ENCODE data around the gene DTHD1. TPM values are rescaled to one million over a fixed set of nuclear protein-coding genes. Genes with fewer than 3 reads are reported as not detected.

DTHD1 gene
- total RNA-seq, 4 donors from 2014 or later, result 0.21 to 0.32 TPM; not detected in 2

DNA sequence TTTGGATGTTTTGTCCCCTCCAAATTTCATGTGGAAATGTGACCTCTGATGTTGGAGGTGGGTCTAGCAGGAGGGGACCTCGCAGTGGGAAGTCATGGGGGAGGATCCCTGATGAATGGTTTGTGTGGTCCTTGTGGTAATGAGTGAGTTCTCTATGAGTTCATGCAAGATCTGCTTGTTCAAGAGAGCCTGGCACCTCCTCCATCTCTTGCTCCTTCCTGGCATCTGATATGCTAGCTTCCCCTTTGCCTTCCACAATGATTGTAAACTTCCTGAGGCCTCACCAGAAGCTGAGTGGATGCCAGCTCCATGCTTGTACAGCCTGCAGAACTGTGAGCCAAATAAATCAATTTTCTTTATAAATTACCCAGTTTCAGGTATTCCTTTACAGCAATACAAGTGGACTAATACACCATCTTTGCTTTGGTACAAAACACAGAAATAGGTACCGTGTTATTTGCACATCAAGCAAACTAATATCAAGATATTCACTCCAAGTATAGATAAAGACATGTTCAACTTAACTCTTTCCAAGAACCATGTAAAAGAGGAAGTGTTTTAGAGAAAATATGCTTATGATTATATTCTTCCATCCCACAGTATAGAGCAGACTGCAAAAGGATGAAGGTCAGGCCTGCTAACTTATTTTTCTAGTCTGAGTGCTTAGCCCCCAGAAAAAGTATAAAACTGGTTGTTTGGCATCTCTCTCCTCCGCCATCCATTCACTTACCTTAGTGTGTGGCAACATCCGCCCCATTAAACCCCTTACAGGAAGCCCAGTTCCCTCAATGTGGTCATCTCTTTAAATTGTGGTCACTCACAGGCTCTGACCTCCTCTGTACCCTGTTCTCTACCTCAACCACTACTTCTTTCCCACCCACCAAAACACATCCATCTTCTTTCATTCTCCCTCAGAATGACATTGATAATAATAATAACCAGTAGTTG is 43.8 kb upstream of the DTHD1 start:
- Histone ChIP-seq H3K4me3 (no peak overlapping the region), H3K27ac (no peak overlapping the region), H3K9me3 (no peaks in the 10 kb centered on the region), H3K27me3 (no peaks in the 10 kb centered on the region), H3K36me3 (no peaks in the 10 kb centered on the region), H3K4me1 (peaks cover 8% of the 10 kb centered on the region)
- 85% methylated on average over 4 of the region's 4 CpGs for WGBS
- DNase-seq (ENCODE audit: low spot score in 2 of 2), result no peak
- TF ChIP-seq POLR2AphosphoS5 (IDR thresholded peaks at IDR 0.05) (no peak), EP300 (IDR thresholded peaks at IDR 0.05) (no peak), POLR2A (IDR thresholded peaks at IDR 0.05) (no peak)
- TF ChIP-seq, protein P1, sequence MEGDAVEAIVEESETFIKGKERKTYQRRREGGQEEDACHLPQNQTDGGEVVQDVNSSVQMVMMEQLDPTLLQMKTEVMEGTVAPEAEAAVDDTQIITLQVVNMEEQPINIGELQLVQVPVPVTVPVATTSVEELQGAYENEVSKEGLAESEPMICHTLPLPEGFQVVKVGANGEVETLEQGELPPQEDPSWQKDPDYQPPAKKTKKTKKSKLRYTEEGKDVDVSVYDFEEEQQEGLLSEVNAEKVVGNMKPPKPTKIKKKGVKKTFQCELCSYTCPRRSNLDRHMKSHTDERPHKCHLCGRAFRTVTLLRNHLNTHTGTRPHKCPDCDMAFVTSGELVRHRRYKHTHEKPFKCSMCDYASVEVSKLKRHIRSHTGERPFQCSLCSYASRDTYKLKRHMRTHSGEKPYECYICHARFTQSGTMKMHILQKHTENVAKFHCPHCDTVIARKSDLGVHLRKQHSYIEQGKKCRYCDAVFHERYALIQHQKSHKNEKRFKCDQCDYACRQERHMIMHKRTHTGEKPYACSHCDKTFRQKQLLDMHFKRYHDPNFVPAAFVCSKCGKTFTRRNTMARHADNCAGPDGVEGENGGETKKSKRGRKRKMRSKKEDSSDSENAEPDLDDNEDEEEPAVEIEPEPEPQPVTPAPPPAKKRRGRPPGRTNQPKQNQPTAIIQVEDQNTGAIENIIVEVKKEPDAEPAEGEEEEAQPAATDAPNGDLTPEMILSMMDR (IDR thresholded peaks at IDR 0.05), result no peak

DNA sequence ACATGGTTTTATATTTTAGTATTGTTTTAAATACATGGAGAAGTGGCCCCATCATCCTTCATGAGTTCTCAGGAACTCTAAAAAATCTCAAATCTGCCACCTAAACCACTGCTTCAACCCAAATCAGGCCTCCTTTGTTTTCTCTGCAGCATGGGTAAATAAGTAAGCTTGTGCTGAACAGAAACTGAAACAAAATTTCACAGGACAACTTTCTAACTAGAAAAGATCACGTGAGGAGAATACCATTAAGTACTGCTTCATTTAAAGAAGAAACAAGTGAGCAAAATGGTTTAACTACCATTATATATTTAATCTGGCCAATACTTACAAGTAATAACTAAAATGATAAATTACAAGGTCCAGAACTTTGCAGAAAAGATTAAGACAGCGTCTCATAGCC is 39.6 kb upstream of the DTHD1 start:
- WGBS, result 33% methylated on average over 2 of the region's 2 CpGs
- peak overlapping the region; percentile 87 for H3K4me3 ChIP-seq
- no peaks in the 10 kb centered on the region for H3K9me3 ChIP-seq
- no peaks in the 10 kb centered on the region for H3K36me3 ChIP-seq
- DNase-seq (ENCODE audit: low spot score in 2 of 2), result no peak
- no peak overlapping the region for H3K27ac ChIP-seq
- H3K4me1 ChIP-seq, result peaks cover 20% of the 10 kb centered on the region
- no peaks in the 10 kb centered on the region for H3K27me3 ChIP-seq
- TF ChIP-seq EP300 (IDR thresholded peaks at IDR 0.05) (no peak), POLR2A (IDR thresholded peaks at IDR 0.05) (no peak), POLR2AphosphoS5 (IDR thresholded peaks at IDR 0.05) (no peak)

DNA sequence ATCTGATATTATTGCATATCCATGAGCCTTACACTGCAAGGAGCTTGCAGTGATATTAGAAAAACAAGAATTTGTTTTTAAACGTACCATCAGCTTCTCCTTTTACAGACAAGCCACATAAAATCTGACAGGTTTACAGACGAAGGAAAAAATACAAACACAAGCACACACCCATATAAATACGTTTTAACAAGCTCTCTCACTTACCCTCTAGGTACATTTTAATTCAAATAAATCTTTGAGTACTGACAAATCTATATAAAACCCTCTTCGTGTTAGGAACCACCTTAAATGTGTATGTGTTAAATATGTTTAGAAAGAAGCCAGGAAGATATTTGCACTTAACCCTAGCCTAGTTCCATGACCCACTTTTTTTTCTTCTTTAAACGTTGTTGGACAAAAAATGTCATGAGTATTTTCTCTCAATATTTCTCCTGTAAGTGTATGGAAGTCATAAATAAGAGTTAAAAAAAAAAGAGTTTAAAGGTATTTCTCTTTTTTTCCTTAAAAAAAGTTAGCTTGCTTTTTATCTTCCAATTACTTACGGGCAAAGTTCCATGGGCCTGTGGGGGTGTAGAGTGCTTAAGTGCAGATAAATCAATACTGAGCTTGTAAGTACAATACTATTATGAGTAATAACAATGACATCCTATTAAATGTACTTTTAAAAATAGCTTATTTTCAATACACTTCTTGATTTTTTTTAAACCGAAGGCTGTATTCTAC is 38.6 kb upstream of the DTHD1 start:
- no peak for DNase-seq (ENCODE audit: low spot score in 2 of 2)
- TF ChIP-seq EP300 (IDR thresholded peaks at IDR 0.05), result no peak
- no peak for TF ChIP-seq POLR2A (IDR thresholded peaks at IDR 0.05)
- no peak for TF ChIP-seq POLR2AphosphoS5 (IDR thresholded peaks at IDR 0.05)
- TF ChIP-seq, protein P1 (IDR thresholded peaks at IDR 0.05), result no peak
- Histone ChIP-seq H3K36me3 (no peaks in the 10 kb centered on the region), H3K4me1 (peaks cover 20% of the 10 kb centered on the region), H3K9me3 (no peaks in the 10 kb centered on the region), H3K4me3 (peak overlapping the region; percentile 87), H3K27me3 (no peaks in the 10 kb centered on the region), H3K27ac (no peak overlapping the region)
- 32% methylated on average over 7 of the region's 7 CpGs for WGBS

DNA sequence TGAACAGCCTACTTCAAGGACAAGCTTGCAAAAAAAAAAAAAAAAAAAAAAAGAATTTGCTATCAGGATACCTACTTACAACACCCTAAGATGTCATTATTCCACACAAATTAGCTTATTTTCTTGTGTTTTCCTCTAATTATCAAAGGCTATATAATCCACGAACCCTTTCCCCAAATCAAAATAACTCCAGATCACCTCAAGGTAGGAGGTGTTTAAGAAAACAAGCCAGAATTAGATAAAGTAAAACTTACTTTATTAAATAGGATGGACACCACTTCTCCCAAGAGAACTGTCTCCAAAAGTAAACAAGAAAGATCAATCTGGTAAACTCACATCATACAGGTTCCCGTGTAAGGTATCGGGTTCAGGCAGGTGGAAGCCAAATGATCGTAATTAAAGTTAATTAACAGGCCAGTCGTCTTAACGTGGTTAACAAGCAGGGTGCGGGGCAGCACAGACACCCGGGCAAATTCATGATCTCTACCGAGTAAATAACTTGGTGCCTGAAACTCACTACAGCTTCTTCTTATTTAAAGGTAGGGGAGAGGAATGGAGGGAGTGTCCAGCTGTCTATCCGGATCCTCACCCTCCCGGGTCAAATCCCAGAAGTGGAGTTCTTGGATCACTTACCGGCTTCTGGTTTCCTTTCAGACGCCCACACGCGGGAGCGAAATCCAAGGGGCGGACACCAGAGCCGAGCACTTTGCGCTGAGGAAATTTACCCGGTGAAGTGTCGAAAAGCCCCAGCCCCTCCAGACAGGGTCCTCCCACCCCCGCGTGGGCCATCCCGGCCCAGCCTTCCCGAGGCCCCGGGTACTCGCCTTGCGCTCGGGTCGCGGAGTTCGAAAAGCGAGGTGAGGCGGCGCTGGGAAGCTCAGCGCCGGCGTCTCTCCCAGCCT is 37.8 kb upstream of the DTHD1 start:
- Histone ChIP-seq H3K9me3 (no peaks in the 10 kb centered on the region), H3K27ac (peak overlapping the region; percentile 98), H3K27me3 (no peaks in the 10 kb centered on the region), H3K36me3 (no peaks in the 10 kb centered on the region), H3K4me3 (peak overlapping the region; percentile 87), H3K4me1 (peaks cover 20% of the 10 kb centered on the region)
- DNase-seq (ENCODE audit: low spot score in 2 of 2), result peak; percentile 73 to 79
- 3% methylated on average over 18 of the region's 38 CpGs for WGBS
- TF ChIP-seq, protein P1 (IDR thresholded peaks at IDR 0.05), result no peak
- TF ChIP-seq EP300 (IDR thresholded peaks at IDR 0.05), result no peak
- TF ChIP-seq POLR2AphosphoS5 (IDR thresholded peaks at IDR 0.05), result no peak
- no peak for TF ChIP-seq POLR2A (IDR thresholded peaks at IDR 0.05)
